Islet precursor cell (in vitro differentiated cells): ENCODE results near the gene FUT2.
A peak's percentile ranks its signal among the peaks of the same experiment; 100 is the strongest.
"Not testable (repeated sequence)": the region's sequence is repeated elsewhere in the genome, so short reads cannot be mapped to it uniquely, and the experiment has no call there.

Experiments used
- DNase-seq: peaks from one replicate; pipeline ENCODE4 v3.0.0-alpha.2; 2018

FUT2 gene

GRCh38 chr19:48671446-48671995 is 24.2 kb upstream of the FUT2 start:
- DNase-seq = no peak

GRCh38 chr19:48672994-48673393 is 22.8 kb upstream of the FUT2 start, which contains the start of gene NTN5:
Gene NTN5, minus strand, starts transcription at chr19:48673017. Its CDS starts 2,031 bp downstream, at chr19:48670986.
- no peak for DNase-seq

GRCh38 chr19:48673436-48674100 is 22.2 kb upstream of the FUT2 start:
- DNase-seq = no peak

- DNase-seq = no peak
These were observed 21.5 kb upstream of the FUT2 start for GRCh38 chr19:48674216-48674809.

- DNase-seq = peak; percentile 93
These were observed 20.6 kb upstream of the FUT2 start for GRCh38 chr19:48674921-48675824.

- DNase-seq = no peak
These were observed 19.3 kb upstream of the FUT2 start for GRCh38 chr19:48676487-48676886.

GRCh38 chr19:48676887-48677286 is 18.9 kb upstream of the FUT2 start:
- DNase-seq = no peak

- no peak for DNase-seq
These were observed 17.6 kb upstream of the FUT2 start for GRCh38 chr19:48678201-48678600.

GRCh38 chr19:48680006-48680405 is 15.8 kb upstream of the FUT2 start:
- DNase-seq = not testable (repeated sequence)

GRCh38 chr19:48680436-48681126 is 15.2 kb upstream of the FUT2 start:
- no peak for DNase-seq

- DNase-seq = no peak
These were observed 14.7 kb upstream of the FUT2 start for GRCh38 chr19:48681127-48681470.

GRCh38 chr19:48683349-48683748 is 12.4 kb upstream of the FUT2 start:
- DNase-seq = no peak

- no peak for DNase-seq
These were observed 10.2 kb upstream of the FUT2 start for GRCh38 chr19:48685583-48685982.

GRCh38 chr19:48686088-48686487 is 9.7 kb upstream of the FUT2 start:
- no peak for DNase-seq

GRCh38 chr19:48686637-48687036 is 9.1 kb upstream of the FUT2 start:
- not testable (repeated sequence) for DNase-seq

GRCh38 chr19:48687776-48688175 is 8.0 kb upstream of the FUT2 start:
- DNase-seq = no peak

GRCh38 chr19:48689449-48689848 is 6.3 kb upstream of the FUT2 start:
- DNase-seq = no peak

- DNase-seq = not testable (repeated sequence)
These were observed 2.1 kb upstream of the FUT2 start for GRCh38 chr19:48693629-48694028.

- peak; percentile 73 for DNase-seq
These were observed 711 bp downstream of the FUT2 start for GRCh38 chr19:48696353-48697010.

- no peak for DNase-seq
These were observed 2.3 kb downstream of the FUT2 start for GRCh38 chr19:48698046-48698445.

GRCh38 chr19:48702701-48703100 is 6.9 kb downstream of the FUT2 start:
- DNase-seq = no peak

- no peak for DNase-seq
These were observed 7.5 kb downstream of the FUT2 start for GRCh38 chr19:48703316-48703715.
